Right lobe of liver (tissue), 4 donors: ENCODE measurements around the gene ADAMTS19.

Experiments used
- CTCF ChIP-seq, 4 donors: fragments of 200-600 bp in 3 of 4; fragments of 450-650 bp in 1 of 4; IDR thresholded peaks; one replicate each; pipeline versions ENCODE4 v1.5.1 to v1.8.0; 2016 to 2022; ENCODE audit warnings: antibody characterized with exemption in 4 of 4, mild to moderate bottlenecking in 2 of 4
- POLR2A ChIP-seq: fragments of 450-650 bp; IDR thresholded peaks from one replicate; pipeline ENCODE4 v1.6.1; 2017; ENCODE audit warnings: antibody characterized with exemption, mild to moderate bottlenecking
- donor health status: DM: no; HTN: no; CAD: no.
- donor health status: DM: no; HTN: no; CAD: no.
- donor health status: DM: no; HTN: yes; CAD: no.

- no peak for TF ChIP-seq CTCF (IDR thresholded peaks at IDR 0.05)
- no peak for TF ChIP-seq POLR2A
These were observed 5.6 kb upstream of the ADAMTS19 start for GRCh38 chr5:129454461-129454860.
